HUDEP-2 (cell line): Measurements from ENCODE around the gene TPCN1.

ENCODE experiments used
- DNase-seq, 76 experiments: peaks; one replicate each; lab custom pipeline; 2025; ENCODE audit not compliant: unreplicated experiment in 76 of 76; lab: John Stamatoyannopoulos, UW

Gene TPCN1

DNA sequence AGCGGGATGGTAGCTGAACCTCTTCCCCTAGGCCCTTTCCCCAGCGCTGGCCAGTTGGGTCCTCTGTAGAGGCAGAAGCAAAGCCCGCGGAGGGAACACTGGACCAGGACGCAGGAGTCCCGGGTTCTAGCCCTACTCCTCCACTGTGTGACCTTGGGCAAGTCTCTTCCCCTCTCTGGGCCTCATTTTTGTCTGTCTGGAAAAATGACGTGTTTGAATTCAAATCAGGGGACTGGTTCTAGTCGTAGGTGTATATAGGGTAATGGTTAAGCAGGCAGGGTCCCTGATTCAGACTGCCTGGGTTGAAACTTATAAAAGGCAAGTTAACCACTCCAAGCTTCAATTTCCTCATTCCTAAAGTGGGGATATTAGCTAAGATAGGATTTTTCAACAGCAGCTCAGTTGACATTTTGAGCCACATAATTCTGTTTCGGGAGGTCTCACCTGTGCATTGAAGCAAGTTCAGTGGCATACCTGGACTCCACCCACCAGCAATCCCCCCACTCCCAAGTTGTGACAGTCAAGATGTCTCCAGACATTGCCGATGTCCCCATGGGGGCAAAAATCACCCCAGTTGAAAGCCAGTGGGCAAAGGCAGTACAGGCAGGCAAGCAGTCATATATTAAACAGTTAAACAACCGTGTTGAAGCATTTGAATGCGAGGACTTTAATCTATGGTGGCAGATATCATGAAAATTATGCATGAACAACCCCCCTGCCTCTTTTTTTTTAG lies 899 bp downstream of the TPCN1 start:
- peak in 6 of 76 experiments; percentile 9 to 43 (median 24) for DNase-seq

DNA sequence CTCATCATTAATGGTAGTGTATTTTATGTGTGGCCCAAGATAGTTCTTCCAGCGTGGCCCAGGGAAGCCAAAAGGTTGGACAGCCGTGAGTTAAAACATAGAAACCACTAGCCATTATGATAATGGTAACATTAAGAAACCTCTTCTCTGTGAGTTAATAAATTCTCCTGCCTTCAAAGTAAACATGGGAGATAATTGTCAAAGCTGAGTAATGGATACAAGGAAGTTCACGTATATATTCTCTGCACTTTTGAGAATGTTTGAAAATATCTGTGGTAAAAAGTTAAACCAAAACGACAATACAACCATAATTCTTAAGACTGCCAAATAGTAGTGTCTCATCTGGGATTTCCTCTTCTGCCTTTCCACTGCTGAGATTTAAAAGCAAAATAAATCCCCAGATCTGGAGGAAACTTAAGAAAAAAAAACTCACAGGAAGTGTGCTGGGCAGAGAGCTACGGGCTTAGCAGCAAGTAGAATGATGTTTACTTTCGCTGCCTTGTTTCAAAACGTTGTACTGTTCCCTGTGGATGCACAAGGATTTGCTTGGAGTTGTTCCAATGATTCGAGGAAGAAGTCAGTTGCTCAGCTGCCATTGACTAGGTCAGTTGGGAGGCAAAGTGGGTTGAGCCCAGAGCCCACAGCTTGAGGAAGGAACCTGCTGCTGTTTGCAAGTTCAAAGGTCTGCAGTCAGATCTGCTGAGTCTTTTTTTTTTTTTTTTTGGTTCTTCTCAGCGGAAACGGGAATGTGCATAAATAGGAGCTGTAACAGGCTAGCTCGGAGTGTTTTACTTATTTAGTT lies 1.7 kb downstream of the TPCN1 start:
- peak in 1 of 76 experiments; percentile 2 for DNase-seq

- DNase-seq = no peak
These were observed 3.7 kb downstream of the TPCN1 start for GRCh38 chr12:113224955-113225354.

GRCh38 chr12:113226696-113227568 lies 5.7 kb downstream of the TPCN1 start:
- no peak for DNase-seq

GRCh38 chr12:113227686-113228391 lies 6.6 kb downstream of the TPCN1 start:
- DNase-seq = no peak

DNA sequence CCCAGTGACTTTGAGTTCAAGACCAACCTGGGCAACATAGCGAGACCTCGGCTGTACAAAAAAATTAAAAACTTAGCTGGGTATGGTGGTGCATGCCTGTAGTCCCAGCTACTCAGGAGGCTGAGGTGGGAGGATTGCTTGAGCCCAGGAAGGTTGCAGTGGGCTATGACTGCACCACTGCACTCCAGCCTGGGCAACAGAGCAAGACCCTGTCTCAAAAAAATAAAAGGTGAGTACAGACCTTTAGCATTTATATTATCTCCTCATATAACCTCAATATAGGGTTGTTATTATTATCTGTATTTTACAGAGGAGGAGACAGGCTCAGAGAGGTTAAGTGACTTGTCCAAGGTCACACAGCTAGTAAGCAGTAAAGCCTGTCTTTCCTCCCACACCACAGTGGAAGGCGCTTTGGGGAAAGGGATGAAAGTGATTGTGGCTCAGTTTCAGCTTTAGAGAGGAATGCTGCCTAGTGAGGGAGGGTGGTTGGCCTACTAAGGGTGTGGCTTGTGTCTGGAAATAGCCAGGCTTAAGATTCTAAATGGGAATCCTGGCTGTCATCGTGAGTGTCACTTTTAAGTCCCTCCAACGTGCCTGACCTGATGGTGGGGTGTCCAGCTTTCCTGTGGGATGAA lies 7.2 kb downstream of the TPCN1 start:
- DNase-seq = no peak

- DNase-seq = peak in 9 of 76 experiments; percentile 7 to 57 (median 20)
These were observed 9.3 kb downstream of the TPCN1 start for GRCh38 chr12:113230315-113231234.

GRCh38 chr12:113231235-113232088 lies 10.2 kb downstream of the TPCN1 start:
- DNase-seq = peak in 11 of 76 experiments; percentile 3 to 26 (median 12)

DNA sequence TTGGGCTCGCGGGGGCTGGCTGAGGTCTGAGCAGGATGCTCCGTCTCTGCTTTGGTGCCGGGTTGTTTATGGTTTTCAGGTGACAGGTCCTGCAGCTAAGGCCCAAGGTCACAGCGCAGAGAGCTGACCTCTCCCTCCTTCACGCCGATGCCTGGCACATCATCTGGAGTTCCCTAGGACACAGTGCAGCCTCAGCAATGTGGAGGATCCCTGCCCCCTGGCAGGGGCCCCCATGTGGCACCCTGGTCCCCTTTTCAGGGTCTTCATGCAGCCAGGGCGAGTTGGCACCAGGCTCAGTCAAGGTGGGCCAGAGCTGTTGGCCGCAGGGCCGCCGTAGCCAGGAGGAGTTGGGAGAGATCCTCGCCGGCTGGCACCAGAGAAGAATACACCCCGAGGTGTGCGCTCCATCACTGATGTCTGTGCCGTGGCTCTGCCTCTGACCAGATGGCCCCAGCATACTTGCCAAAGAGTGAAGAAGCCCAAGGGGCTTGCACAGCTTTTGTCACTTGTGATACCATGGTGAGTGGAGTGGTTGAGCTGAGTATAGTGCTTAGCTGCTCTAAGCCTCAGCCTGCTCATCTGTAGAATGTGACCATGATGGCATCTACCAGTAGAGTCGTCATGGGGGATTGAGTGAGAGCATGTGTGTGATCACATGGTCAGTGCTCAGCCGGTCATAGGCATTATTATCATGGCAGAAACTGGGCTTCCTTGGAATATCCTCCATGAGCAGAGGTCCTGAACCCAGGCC lies 11.0 kb downstream of the TPCN1 start:
- no peak for DNase-seq

- DNase-seq = peak in 45 of 76 experiments; percentile 9 to 69 (median 30)
These were observed 11.7 kb downstream of the TPCN1 start for GRCh38 chr12:113232840-113233585.

GRCh38 chr12:113233967-113234366 lies 12.7 kb downstream of the TPCN1 start:
- DNase-seq = no peak

DNA sequence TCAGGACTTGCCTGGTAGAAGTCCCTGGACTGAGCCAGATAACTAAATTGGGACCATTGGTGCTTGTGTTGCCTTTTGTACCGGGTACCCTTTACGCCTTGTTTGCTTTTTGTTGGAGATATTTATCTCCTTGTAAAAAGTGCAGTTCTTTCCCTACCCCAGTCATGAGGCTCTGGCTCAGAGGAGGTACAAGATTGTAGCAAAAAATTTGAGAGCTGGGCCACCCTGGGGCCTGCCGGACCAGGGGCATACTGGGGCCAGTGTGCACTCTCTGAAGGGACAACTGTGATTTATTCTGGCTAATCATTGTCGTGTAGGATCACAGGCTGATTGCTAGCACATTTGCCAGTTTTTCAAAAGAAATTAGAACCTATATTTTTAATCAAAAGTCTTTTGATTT lies 13.2 kb downstream of the TPCN1 start:
- DNase-seq = no peak

- no peak for DNase-seq
These were observed 14.7 kb downstream of the TPCN1 start for GRCh38 chr12:113235976-113236375.

DNA sequence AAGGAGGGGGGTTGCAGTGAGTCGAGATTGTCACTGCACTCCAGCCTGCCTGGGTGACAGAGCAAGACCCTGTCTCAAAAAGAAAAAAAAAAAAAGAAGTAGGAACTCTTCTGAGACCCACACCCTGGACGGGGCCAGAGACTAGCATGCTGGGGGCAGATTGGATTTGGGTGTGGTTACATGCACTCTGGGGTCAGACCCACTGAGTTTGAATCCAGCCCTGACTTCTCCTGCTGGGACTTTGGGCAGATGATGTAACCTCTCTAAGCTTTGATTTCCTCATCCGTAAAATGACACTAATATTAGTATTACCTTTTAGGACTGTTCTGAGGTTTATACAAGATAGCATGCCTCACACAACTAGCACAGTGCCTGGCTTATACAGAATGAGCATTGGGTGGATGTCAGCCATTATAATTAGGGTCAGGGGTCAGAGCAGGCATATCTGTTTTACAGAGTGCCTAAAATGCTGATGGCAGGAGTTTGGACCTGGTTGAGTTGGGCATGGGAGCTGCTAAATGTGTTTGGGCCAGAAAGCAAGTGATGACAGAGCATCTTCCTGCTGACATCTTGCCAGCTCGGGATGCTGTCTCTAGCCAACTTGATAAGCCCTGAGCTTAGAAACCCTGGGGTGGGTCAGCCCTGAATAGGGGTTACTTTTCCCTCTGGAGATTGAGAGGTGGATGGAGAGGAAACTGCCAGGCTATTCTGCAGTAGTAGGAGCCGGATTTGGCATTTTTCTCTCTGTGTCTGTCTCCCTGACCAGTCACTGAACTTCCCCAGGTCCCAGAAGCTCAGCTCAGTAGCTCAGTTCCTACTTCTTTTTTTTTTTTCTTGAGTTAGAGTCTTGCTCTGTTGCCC lies 15.5 kb downstream of the TPCN1 start:
- DNase-seq = peak in 28 of 76 experiments; percentile 7 to 51 (median 24)

- DNase-seq = peak in 15 of 76 experiments; percentile 8 to 55 (median 26)
These were observed 16.5 kb downstream of the TPCN1 start for GRCh38 chr12:113237748-113238147.
